ENCODE data around the gene METRNL.

The METRNL gene

GRCh38 chr17:83094291-83094690, 14.9 kb downstream of the METRNL start:
- DNase-seq: no peak

DNA sequence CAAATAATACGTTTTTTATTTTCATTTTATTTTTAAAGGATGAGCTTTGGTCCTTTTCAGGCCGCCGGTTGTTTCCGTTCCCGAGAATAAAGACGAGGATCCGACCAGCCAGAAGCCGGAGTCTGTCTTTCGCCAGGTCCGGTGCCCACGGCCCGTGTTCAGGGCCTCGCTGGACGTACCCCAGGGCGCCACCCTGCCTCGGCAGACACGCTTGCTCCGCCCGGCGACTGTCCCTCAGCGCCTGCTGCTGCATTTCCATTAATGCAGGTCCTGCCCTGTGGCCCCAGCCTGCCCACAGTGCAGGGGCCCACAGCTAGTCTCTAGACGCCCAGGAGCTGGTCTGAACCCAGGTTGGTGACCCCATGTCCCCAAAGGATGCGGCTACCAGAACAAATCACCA, 15.6 kb downstream of the METRNL start:
- no peak for DNase-seq

GRCh38 chr17:83096401-83097224, 17.2 kb downstream of the METRNL start:
- peak; percentile 60 for DNase-seq

GRCh38 chr17:83097831-83098230, 18.4 kb downstream of the METRNL start:
- DNase-seq: no peak

- no peak for DNase-seq
Observed at GRCh38 chr17:83098241-83099085, 19.1 kb downstream of the METRNL start.

DNA sequence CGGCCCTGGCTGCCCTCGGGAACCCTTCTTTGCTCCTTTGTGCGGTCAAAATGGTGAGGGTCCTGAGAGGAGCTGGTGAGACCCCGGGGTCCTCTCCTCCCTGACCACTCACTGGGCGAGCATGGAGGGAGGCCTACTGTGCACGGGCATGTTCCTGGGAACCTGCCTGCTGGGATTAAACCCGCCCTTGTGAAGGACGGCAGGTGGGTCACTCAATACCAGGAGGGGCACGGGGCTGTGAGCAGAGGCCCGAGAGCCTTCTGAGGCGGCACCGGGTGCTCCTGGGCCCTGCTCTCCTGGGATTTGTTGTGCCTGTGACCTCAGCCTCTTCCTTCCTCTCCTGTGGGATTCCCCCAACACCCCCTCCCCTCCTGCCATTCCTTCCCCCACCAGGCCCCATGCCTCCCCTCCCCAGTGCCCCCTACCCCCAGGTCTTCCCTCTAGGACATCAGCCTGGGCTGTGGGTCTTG, 19.7 kb downstream of the METRNL start:
- DNase-seq: no peak

DNA sequence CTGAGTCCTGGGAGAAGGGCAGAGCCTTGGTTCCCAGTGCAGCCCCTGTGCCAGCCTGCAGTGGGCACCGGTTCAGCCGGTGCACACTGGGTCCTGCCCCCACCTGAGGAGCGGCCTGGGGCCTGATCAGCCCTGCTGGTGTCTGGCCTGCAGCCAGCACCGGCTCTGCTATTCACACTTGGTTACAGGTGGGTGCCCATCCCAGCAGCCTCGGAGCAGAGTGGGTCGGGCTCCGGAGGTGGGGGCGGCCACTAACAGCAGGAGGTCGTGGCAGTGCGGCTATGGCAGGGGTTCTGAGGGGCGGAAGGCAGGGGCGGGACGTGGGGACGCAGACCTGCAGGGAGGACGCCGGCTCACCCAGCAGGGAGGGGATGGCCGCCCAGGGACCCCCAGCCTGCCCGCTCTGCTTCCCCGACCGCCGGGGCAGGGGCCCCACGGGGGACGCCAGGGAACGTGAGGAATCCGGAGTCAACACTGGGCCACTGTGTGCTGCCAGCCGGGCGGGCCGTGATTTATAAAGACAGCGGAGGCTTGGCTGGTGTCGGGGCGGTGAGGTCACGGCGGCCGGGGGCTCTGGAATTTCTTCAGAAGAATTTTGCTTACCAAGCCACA, 20.3 kb downstream of the METRNL start:
- DNase-seq: no peak

DNA sequence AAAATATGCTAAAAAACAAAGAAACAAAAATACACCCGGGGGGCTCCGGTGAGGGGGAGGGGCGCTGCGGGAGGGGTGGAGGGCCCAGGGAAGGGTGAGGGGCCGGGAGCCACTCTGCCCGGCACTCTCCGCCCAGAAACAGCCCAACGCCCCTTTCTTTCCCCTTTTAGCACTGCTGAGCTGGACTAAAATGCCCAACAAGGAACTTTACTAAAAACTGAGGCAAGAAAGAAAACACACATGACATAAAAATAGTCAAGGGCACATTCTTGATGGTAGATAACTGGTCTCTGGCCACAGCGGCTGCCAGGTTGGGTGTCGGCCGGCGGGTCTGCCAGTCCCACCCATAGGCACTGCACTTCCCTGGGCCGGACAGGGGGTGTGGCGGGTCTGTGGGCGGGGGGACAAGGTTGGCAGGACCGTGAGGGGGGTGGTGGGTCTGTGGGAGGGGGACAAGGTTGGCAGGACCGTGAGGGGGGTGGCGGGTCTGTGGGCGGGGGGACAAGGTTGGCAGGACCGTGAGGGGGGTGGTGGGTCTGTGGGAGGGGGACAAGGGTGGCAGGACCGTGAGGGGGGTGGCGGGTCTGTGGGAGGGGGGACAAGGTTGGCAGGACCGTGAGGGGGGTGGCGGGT, 20.9 kb downstream of the METRNL start:
- no peak for DNase-seq

GRCh38 chr17:83100853-83101391, 21.5 kb downstream of the METRNL start:
- DNase-seq: no peak

DNA sequence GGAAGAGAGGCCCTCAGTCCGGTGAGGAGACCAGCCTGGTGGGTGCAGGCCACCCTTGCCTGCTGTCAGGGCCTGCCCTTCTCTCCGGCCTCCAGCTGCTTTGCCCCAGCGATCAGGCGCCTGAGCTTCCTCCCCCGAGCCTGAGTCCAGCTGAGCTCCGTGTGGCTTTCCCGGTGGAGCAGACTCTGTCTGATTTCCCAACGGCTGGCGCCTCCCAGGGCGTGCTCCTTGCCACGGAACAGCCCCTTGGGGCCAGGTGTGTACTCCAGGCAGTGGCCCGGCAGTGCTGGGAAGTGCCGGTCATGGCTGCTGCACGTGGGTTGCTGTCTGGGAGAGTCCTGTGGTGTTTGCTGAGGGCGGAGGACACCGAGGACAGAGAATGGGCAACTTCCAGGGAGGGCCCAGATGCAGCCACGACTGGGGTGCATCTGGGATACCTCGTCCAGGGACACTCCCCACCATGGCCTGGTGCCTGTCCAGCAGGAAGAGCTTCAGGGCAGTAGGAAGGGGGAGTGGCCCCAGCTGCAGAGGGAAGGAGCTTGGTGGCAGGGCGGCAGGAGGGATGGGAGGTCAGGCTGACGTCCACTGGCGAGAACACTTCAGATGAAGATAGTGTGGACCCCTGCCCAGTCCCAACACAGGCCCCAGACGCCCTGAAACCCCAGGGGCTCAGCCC, 22.5 kb downstream of the METRNL start:
- no peak for DNase-seq

GRCh38 chr17:83103200-83103942, 24.0 kb downstream of the METRNL start:
- no peak for DNase-seq

- no peak for DNase-seq
Observed at GRCh38 chr17:83103943-83104311, 24.5 kb downstream of the METRNL start.

- DNase-seq: no peak
Observed at GRCh38 chr17:83104577-83105505, 25.4 kb downstream of the METRNL start.

GRCh38 chr17:83105512-83105911, 26.1 kb downstream of the METRNL start:
- DNase-seq: no peak

DNA sequence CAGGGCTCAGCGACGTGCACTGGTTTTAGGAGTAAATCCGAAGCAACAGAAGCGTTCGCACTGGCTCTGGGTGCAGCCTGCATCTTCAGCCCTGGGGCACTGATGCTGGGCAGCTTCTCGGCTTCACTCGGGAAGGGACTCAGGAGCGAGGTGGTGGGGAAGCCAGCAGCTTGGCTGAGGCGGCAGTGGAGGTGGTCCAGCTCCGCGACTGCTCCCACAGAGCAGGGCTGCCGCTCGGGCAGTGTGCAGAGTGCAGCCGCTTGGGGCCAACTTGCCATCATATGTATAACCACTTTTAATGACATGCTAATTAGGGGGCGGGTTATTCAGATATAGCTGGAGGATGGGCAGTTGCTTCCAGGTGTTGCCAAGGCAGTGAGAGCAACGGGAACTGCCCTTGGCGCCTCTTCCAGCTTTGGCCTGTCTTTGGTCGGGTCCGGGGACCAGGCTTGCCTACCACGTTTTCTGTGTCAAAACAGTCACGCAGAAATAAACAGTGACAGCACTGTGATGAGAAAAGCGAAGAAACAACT, 26.7 kb downstream of the METRNL start:
- DNase-seq: no peak

DNA sequence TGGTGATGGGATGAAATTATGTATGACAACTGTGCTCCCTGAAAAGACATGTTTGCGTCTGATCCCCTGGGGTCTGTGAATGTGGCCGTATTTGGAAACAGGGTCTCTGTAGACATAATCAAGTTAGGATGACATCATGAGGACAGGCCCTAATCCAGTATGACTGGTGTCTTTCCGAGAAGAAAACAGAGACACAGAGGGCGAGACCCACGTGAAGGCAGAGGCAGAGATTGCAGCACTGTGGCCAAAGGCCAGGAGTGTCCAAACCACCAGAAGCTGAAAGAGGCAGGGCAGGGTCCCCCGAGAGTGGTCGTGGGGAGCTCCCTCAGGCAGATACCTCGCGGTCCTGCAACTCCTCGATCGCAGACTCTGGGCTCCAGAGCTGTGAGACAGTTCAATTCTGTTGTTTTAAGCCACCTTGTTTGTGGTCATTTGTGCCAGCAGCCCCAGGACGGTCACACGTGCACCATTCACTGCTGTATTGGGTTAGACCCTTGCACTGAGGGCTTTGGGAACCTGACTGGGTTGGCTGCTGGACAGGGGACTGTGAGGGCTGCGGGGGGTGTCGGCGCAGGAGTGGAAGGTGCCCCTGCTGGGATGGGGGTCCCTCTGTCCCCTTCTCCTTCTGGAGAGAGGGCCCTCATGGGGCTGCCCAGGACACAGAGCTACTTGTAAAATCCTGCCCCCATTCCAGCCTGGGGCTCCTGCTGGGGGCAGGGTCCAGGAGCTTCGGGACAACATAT, 27.7 kb downstream of the METRNL start:
- no peak for DNase-seq

- no peak for DNase-seq
Observed at GRCh38 chr17:83107656-83108048, 28.2 kb downstream of the METRNL start.

- no peak for DNase-seq
Observed at GRCh38 chr17:83108709-83109108, 29.3 kb downstream of the METRNL start.

DNA sequence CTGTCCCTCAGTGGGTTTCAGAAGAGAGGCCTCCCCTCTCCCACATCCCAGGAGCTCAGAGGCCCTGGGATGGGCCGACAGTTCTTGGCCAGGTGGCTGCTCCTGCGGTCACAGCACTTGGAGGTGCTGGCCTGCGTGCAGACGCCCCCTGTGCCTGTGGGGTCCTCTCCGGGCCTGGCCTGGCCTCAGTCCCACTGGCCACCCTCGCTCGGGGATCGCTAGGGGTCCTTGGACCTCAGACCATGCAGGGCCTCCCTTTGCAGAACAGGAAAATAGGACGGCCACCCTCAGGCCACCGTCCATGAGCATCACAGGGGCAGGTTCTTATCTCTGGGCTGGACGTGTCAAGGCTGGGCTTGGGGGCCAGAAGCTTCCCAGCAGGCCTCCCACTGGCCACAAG, 30.0 kb downstream of the METRNL start:
- DNase-seq: no peak

All from NCI-H2029 treated with DMSO at 0.1 percent for 48 hours (cell line).